ENCODE measurements around the gene EXOC1L.

EXOC1L gene

GRCh38 chr4:55849724-55850123 lies 30.1 kb downstream of the EXOC1L start:
- Histone ChIP-seq H3K27me3 (ENCODE audit: low read depth) (no peaks in the 10 kb centered on the region), H3K9me3 (0 out of 2 replicates have a peak, but pooled peaks cover 2% of the 10 kb centered on the region), H3K4me1 (peaks cover 7% of the 10 kb centered on the region), H3K4me3 (no peak overlapping the region), H3K36me3 (replicated peaks) (no peaks in the 10 kb centered on the region)
- DNase-seq (ENCODE audit: low spot score in 2 of 2): no peak
- in situ Hi-C loops (cut with MboI; ENCODE audit: low sequenced_read_pairs): no loop called here

- no peaks in the 10 kb centered on the region for H3K27me3 ChIP-seq (ENCODE audit: low read depth)
- H3K36me3 ChIP-seq (replicated peaks): no peaks in the 10 kb centered on the region
- DNase-seq (ENCODE audit: low spot score in 2 of 2): no peak
- H3K4me1 ChIP-seq: peaks cover 7% of the 10 kb centered on the region
- H3K4me3 ChIP-seq: no peak overlapping the region
- in situ Hi-C loops (cut with MboI; ENCODE audit: low sequenced_read_pairs): no loop called here
- no peaks in the 10 kb centered on the region for H3K9me3 ChIP-seq
These were observed 32.3 kb downstream of the EXOC1L start for GRCh38 chr4:55851885-55852284.

- no peaks in the 10 kb centered on the region for H3K27me3 ChIP-seq (ENCODE audit: low read depth)
- in situ Hi-C loops (cut with MboI; ENCODE audit: low sequenced_read_pairs): no loop called here
- no peaks in the 10 kb centered on the region for H3K9me3 ChIP-seq
- peak within 1 kb of the TSS; percentile 95 for H3K4me3 ChIP-seq
- H3K36me3 ChIP-seq (replicated peaks): no peaks in the 10 kb centered on the region; the same call in 1 of the 2 replicates
- DNase-seq (ENCODE audit: low spot score in 2 of 2): peak; percentile 97 to 99
- peaks cover 7% of the 10 kb centered on the region for H3K4me1 ChIP-seq
These were observed 34.0 kb downstream of the EXOC1L start, which contains the start of gene EXOC1 for GRCh38 chr4:55853484-55854046. EXOC1 (plus strand) TSS chr4:55853648; CDS start chr4:55858324, 4,676 bp downstream.

DNA sequence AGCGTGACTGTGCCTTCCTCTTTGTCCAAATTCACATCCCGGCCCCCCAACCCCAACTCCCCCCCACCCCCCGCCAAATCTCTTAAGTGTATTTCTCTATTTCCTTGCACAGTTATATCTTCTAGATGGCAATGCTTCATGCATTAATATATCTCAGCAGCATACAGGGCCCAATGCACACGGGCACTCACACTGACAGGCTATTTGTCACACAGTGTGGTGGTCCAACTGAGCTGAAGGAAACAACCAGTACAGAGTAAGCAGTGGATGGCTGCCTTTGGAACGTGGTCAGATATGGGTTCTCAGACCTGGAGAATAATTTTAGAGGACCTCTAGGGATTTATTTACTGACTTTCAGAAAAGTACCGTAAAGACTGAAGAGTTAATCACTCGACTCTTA lies 34.5 kb downstream of the EXOC1L start:
- DNase-seq (ENCODE audit: low spot score in 2 of 2): no peak
- Histone ChIP-seq H3K4me1 (peaks cover 7% of the 10 kb centered on the region), H3K27me3 (ENCODE audit: low read depth) (no peaks in the 10 kb centered on the region), H3K36me3 (replicated peaks) (no peaks in the 10 kb centered on the region; the same call in 1 of the 2 replicates), H3K4me3 (peak overlapping the region; percentile 95), H3K9me3 (no peaks in the 10 kb centered on the region)
- in situ Hi-C loops (cut with MboI; ENCODE audit: low sequenced_read_pairs): no loop called here

- Histone ChIP-seq H3K27me3 (ENCODE audit: low read depth) (no peaks in the 10 kb centered on the region), H3K9me3 (no peaks in the 10 kb centered on the region), H3K36me3 (replicated peaks) (no peaks in the 10 kb centered on the region; the same call in 1 of the 2 replicates), H3K4me1 (peaks cover 7% of the 10 kb centered on the region), H3K4me3 (no peak overlapping the region)
- DNase-seq (ENCODE audit: low spot score in 2 of 2): peak in 1 of 2 experiments; percentile 28
- in situ Hi-C loops (cut with MboI; ENCODE audit: low sequenced_read_pairs): no loop called here
These were observed 38.0 kb downstream of the EXOC1L start for GRCh38 chr4:55857586-55857985.

GRCh38 chr4:55859711-55860110 lies 40.1 kb downstream of the EXOC1L start:
- in situ Hi-C loops (cut with MboI; ENCODE audit: low sequenced_read_pairs): no loop called here
- Histone ChIP-seq H3K9me3 (no peaks in the 10 kb centered on the region), H3K36me3 (replicated peaks) (peaks cover 2% of the 10 kb centered on the region), H3K4me1 (no peaks in the 10 kb centered on the region; the same call in 1 of the 2 replicates), H3K27me3 (ENCODE audit: low read depth) (no peaks in the 10 kb centered on the region), H3K4me3 (no peak overlapping the region)
- DNase-seq (ENCODE audit: low spot score in 2 of 2): no peak

- H3K27me3 ChIP-seq (ENCODE audit: low read depth): no peaks in the 10 kb centered on the region
- H3K4me3 ChIP-seq: no peak overlapping the region
- peaks cover 2% of the 10 kb centered on the region for H3K36me3 ChIP-seq (replicated peaks)
- no peaks in the 10 kb centered on the region for H3K9me3 ChIP-seq
- in situ Hi-C loops (cut with MboI; ENCODE audit: low sequenced_read_pairs): no loop called here
- no peak for DNase-seq (ENCODE audit: low spot score in 2 of 2)
- peaks cover 8% of the 10 kb centered on the region; the same call in 1 of the 2 replicates for H3K4me1 ChIP-seq
These were observed 45.1 kb downstream of the EXOC1L start for GRCh38 chr4:55864577-55865223.

GRCh38 chr4:55865228-55865806 lies 45.7 kb downstream of the EXOC1L start:
- DNase-seq (ENCODE audit: low spot score in 2 of 2): no peak
- Histone ChIP-seq H3K27me3 (ENCODE audit: low read depth) (no peaks in the 10 kb centered on the region), H3K4me3 (no peak overlapping the region), H3K36me3 (replicated peaks) (peaks cover 2% of the 10 kb centered on the region), H3K9me3 (no peaks in the 10 kb centered on the region), H3K4me1 (peaks cover 8% of the 10 kb centered on the region; the same call in 1 of the 2 replicates)
- in situ Hi-C loops (cut with MboI; ENCODE audit: low sequenced_read_pairs): no loop called here

GRCh38 chr4:55866290-55866907 lies 46.8 kb downstream of the EXOC1L start:
- in situ Hi-C loops (cut with MboI; ENCODE audit: low sequenced_read_pairs): no loop called here
- peaks cover 14% of the 10 kb centered on the region for H3K4me1 ChIP-seq
- DNase-seq (ENCODE audit: low spot score in 2 of 2): no peak
- H3K36me3 ChIP-seq (replicated peaks): peaks cover 13% of the 10 kb centered on the region
- no peak overlapping the region for H3K4me3 ChIP-seq
- H3K9me3 ChIP-seq: no peaks in the 10 kb centered on the region
- no peaks in the 10 kb centered on the region for H3K27me3 ChIP-seq (ENCODE audit: low read depth)

DNA sequence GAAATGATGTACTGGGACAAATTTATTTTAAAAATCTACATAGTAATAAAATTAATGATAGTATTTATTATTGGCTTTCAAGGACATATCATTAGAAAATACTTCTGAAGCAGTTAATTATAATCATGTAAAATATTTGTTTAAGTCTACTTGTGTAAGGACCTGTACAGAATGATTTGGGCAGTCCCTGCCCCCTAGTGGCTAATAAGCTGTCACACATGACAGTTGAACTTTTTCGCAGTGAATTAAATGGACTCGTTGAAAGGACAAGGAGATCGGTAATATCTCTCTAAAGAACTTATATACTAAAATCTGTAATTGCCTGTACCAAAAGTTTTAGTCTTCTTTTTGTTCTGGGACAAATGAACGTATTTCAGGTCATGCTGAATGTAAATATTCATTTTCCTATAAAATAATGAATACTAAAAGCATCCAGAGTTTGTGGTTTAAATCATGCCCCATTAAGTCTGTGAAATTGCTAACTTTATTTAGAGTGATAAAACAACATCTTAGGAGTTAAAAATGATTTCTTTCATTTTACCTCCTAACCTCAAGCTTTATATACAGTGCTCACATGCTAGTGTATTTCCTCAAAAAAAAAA lies 47.5 kb downstream of the EXOC1L start:
- Histone ChIP-seq H3K9me3 (no peaks in the 10 kb centered on the region), H3K4me1 (peaks cover 18% of the 10 kb centered on the region), H3K4me3 (no peak overlapping the region), H3K36me3 (replicated peaks) (peaks cover 14% of the 10 kb centered on the region), H3K27me3 (ENCODE audit: low read depth) (no peaks in the 10 kb centered on the region)
- in situ Hi-C loops (cut with MboI; ENCODE audit: low sequenced_read_pairs): no loop called here
- peak; percentile 21 to 69 for DNase-seq (ENCODE audit: low spot score in 2 of 2)

DNA sequence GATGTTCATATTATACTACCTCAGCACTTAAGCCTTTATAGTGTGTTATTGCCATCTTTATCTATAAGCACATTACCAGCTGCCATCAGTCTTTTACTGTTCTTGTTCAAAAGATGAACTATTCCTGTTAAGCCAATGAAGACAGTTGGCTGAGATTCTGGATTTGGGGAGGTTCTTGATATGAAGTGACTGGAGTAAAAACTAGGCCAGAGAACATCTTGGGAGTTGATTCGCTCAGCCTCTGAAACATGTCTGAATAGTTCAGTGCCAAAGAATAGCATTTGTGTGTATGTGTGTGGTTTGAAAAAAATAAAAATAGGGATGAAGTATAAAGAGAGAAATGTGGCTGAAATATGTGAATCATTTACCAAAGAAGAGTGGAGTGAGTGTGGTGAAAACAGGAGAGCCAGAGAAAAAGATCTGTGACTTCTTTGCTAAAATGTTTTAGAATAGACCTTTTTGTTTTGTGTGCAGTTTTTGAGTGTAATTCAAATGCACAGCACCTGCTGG lies 49.0 kb downstream of the EXOC1L start:
- Histone ChIP-seq H3K4me3 (no peak overlapping the region), H3K9me3 (no peaks in the 10 kb centered on the region), H3K36me3 (replicated peaks) (peaks cover 14% of the 10 kb centered on the region), H3K27me3 (ENCODE audit: low read depth) (no peaks in the 10 kb centered on the region), H3K4me1 (peaks cover 18% of the 10 kb centered on the region)
- in situ Hi-C loops (cut with MboI; ENCODE audit: low sequenced_read_pairs): no loop called here
- DNase-seq (ENCODE audit: low spot score in 2 of 2): no peak

DNA sequence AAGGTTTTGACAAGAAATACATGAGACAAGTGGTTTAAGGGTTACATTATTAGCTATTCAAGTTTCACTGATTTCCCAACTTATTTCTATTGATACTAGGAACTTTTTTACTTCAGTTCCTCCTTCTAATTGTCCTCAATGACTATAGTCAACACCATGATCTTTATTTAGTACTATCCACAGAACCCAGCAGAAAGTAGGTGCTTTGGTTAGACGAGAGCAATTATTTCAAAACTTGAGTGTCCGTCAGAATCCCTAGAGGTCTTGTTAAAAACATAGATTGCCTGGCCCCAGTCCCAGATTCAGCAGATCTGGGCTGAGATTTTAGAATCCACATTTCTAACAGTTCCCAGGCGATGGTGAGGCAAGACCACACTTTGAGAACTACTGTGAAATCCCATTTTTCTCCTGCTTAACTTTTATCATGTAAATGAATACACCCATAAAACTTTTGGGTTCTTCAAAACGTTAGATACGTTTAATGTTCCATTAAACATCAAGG lies 51.8 kb downstream of the EXOC1L start:
- H3K9me3 ChIP-seq: no peaks in the 10 kb centered on the region
- in situ Hi-C loops (cut with MboI; ENCODE audit: low sequenced_read_pairs): no loop called here
- no peaks in the 10 kb centered on the region for H3K27me3 ChIP-seq (ENCODE audit: low read depth)
- peak in 1 of 2 experiments; percentile 25 for DNase-seq (ENCODE audit: low spot score in 2 of 2)
- H3K4me3 ChIP-seq: no peak overlapping the region
- peaks cover 11% of the 10 kb centered on the region for H3K36me3 ChIP-seq (replicated peaks)
- peaks cover 15% of the 10 kb centered on the region for H3K4me1 ChIP-seq

DNA sequence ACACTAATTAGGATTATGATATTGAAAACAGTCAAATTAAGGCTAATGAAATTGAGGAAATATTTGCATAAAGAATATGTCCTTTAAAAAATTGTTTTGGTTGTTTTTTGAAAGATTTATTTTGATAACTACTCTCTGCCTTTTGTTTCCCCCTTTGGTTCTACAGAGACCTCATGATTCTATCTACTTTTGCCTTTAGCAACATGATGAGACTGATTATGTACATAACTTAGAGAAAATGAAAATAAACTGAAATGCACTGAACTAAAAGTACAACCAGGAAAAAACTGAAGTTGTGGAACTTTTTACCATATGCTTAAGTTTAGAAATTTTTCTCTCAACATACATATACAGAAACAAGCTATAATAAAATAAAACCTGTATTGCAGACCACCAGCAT lies 55.2 kb downstream of the EXOC1L start:
- DNase-seq (ENCODE audit: low spot score in 2 of 2): no peak
- in situ Hi-C loops (cut with MboI; ENCODE audit: low sequenced_read_pairs): no loop called here

More for the DNA sequence above, 55.2 kb downstream of the EXOC1L start:
- H3K4me3 ChIP-seq: no peak overlapping the region
- no peaks in the 10 kb centered on the region for H3K9me3 ChIP-seq
- peaks cover 15% of the 10 kb centered on the region for H3K36me3 ChIP-seq (replicated peaks)
- H3K27me3 ChIP-seq (ENCODE audit: low read depth): no peaks in the 10 kb centered on the region
- peaks cover 9% of the 10 kb centered on the region for H3K4me1 ChIP-seq

Data from HAP-1 (cell line).